NB4 (cell line): Measurements from ENCODE around the gene GGT5.

Experiments
- CTCF ChIP-seq: IDR thresholded peaks from one replicate; pipeline ENCODE4 v1.5.1; 2012; ENCODE audit warnings: low read depth, low read length
- MAX ChIP-seq: IDR thresholded peaks from 2 replicates; pipeline ENCODE4 v1.6.1; 2011; ENCODE audit warnings: low read depth, low read length
- MYC ChIP-seq: IDR thresholded peaks from 2 replicates; pipeline ENCODE4 v1.6.1; 2011; ENCODE audit warnings: low read depth, low read length
- POLR2A ChIP-seq: IDR thresholded peaks from 2 replicates; pipeline ENCODE4 v1.6.1; 2011; ENCODE audit warnings: mild to moderate bottlenecking; ENCODE audit not compliant: insufficient read length; ENCODE audit errors: extremely low read depth

- no peak for TF ChIP-seq CTCF
- no peak for TF ChIP-seq MAX
- TF ChIP-seq POLR2A: no peak
- TF ChIP-seq MYC: no peak
Measured at GRCh38 chr22:24186352-24186740, 58.5 kb downstream of the GGT5 start.
